ENCODE measurements around the gene NEDD1.

The NEDD1 gene

GRCh38 chr12:96897421-96897820 lies 9.6 kb upstream of the NEDD1 start:
- no peak for DNase-seq (ENCODE audit: low spot score)
- no peak for FAIRE-seq

GRCh38 chr12:96901175-96901574 lies 5.9 kb upstream of the NEDD1 start:
- FAIRE-seq: no peak
- no peak for DNase-seq (ENCODE audit: low spot score)

- DNase-seq (ENCODE audit: low spot score): no peak
- FAIRE-seq: no peak
These were observed 5.0 kb upstream of the NEDD1 start for GRCh38 chr12:96902076-96902475.

GRCh38 chr12:96906498-96906848 lies 584 bp upstream of the NEDD1 start:
- FAIRE-seq: no peak
- DNase-seq (ENCODE audit: low spot score): no peak

GRCh38 chr12:96907671-96908422 lies 790 bp downstream of the NEDD1 start:
- FAIRE-seq (no peak), DNase-seq (ENCODE audit: low spot score) (peak; percentile 12)

GRCh38 chr12:96908423-96908675 lies 1.3 kb downstream of the NEDD1 start:
- DNase-seq (ENCODE audit: low spot score) (no peak), FAIRE-seq (no peak)

- DNase-seq (ENCODE audit: low spot score) (no peak), FAIRE-seq (no peak)
These were observed 5.2 kb downstream of the NEDD1 start for GRCh38 chr12:96912261-96912660.

GRCh38 chr12:96912943-96913342 lies 5.9 kb downstream of the NEDD1 start:
- FAIRE-seq (no peak), DNase-seq (ENCODE audit: low spot score) (no peak)

GRCh38 chr12:96919510-96920210 lies 12.6 kb downstream of the NEDD1 start:
- no peak for FAIRE-seq
- no peak for DNase-seq (ENCODE audit: low spot score)

- DNase-seq (ENCODE audit: low spot score) (no peak), FAIRE-seq (no peak)
These were observed 41.7 kb downstream of the NEDD1 start for GRCh38 chr12:96948782-96949181.

- no peak for DNase-seq (ENCODE audit: low spot score)
- no peak for FAIRE-seq
These were observed 72.5 kb downstream of the NEDD1 start for GRCh38 chr12:96979532-96979931.

GRCh38 chr12:96980991-96981414 lies 73.9 kb downstream of the NEDD1 start:
- FAIRE-seq (no peak), DNase-seq (ENCODE audit: low spot score) (peak; percentile 40)

GRCh38 chr12:96981911-96982310 lies 74.9 kb downstream of the NEDD1 start:
- no peak for FAIRE-seq

GRCh38 chr12:96982671-96983070 lies 75.6 kb downstream of the NEDD1 start:
- no peak for FAIRE-seq
- DNase-seq (ENCODE audit: low spot score): no peak

More at GRCh38 chr12:96981911-96982310, 74.9 kb downstream of the NEDD1 start:
- no peak for DNase-seq (ENCODE audit: low spot score)

- peak; percentile 57 for DNase-seq (ENCODE audit: low spot score)
- no peak for FAIRE-seq
These were observed 78.7 kb downstream of the NEDD1 start for GRCh38 chr12:96985515-96986362.

GRCh38 chr12:96986883-96987523 lies 79.9 kb downstream of the NEDD1 start:
- DNase-seq (ENCODE audit: low spot score) (peak; percentile 27), FAIRE-seq (no peak)

- FAIRE-seq: no peak
- no peak for DNase-seq (ENCODE audit: low spot score)
These were observed 81.9 kb downstream of the NEDD1 start for GRCh38 chr12:96988919-96989318.

GRCh38 chr12:96989916-96990315 lies 82.9 kb downstream of the NEDD1 start:
- DNase-seq (ENCODE audit: low spot score) (peak; percentile 23), FAIRE-seq (no peak)

GRCh38 chr12:96994900-96995299 lies 87.8 kb downstream of the NEDD1 start:
- no peak for DNase-seq (ENCODE audit: low spot score)

GRCh38 chr12:96995861-96996260 lies 88.8 kb downstream of the NEDD1 start:
- no peak for DNase-seq (ENCODE audit: low spot score)
- FAIRE-seq: no peak

More at GRCh38 chr12:96994900-96995299, 87.8 kb downstream of the NEDD1 start:
- no peak for FAIRE-seq

- DNase-seq (ENCODE audit: low spot score) (no peak), FAIRE-seq (no peak)
These were observed 90.9 kb downstream of the NEDD1 start for GRCh38 chr12:96997797-96998484.
